NCI-H774 (cell line): ENCODE data around the gene ADD1.
"Not testable (repeated sequence)": the region's sequence is repeated elsewhere in the genome, so short reads cannot be mapped to it uniquely, and the experiment has no call there.

Experiments
- DNase-seq: peaks from one replicate; lab custom pipeline; 2025; lab: John Stamatoyannopoulos, UW

ADD1 gene

DNA sequence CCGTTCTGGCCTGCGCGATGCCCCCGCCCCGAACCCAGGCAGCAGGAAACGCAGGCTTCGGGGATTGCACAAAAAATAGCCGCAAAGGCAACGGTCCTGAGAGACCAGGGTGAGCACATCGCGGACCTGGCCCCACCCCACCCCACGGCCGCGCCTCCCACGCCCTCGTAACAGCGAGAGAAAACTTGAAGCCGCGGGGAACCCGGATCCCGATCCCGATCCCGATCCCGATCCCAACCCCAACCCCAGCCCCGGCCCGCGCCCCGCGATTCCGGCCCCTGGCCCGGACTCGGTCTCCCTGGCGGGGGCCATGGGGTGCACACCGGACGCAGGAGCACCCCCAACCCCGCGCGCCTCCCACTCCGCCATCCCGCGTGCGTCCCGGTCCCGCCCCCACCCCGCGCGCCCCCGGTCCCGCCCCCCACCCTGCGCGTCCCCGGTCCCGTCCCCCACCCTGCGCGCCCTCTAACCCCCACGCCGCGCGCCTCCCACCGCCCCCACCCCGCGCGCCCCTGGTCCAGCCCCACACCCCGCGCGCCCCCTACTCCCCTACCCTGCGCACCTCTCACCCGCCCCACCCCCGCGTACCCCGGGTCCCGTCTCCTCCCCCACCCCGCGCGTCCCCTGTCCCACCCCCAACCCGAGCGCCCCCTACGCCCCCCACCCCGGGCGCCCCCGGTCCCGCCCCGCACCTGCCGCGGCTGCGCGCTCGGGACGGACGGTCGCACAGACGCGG lies 90.6 kb downstream of the ADD1 start:
- DNase-seq = no peak

DNA sequence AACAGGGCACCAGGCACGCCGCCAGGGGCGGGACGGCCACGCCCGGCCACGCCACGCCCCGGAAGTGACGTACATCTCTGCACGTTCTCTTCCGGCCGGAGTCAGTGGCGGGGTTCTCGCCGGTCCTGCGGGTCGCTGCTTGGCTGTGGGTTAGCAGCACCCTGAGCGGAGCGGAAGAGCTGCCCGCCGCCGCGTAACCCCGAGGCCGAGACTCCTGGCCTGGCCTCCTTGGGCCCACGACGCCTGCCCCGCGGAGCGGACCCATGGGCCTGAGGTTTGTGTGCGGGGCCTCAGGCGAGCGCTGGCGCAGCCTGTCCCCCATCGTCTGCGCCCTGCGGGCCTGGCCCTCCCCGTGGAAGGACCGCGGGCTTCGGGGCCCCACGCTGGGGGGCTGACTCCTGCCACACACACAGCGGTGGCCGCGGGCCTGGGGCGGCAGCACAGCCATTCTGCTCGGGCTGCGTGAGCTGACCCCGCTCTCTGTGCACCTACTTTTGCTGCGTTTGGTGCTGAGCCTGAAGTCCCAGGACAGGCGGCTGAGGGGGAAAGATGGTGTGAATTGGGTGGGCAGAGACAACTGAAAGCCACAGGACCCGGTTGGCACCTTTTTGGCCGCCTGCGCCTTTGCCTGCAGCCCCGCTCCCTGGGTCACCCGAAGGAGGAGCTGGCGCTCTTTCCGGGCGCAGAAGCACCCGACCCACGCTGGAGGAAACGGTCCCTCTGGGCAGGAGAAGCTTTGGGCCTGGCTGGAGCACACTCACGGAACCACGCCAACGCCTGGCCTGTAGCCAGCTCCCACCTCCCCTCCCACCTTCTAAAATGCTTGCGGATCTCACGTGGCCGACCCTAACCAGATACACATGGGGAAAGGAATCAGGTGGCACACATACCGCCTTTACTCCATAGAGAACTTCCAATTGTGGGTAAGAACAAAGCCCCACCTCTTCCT lies 91.4 kb downstream of the ADD1 start:
- peak; percentile 56 for DNase-seq

DNA sequence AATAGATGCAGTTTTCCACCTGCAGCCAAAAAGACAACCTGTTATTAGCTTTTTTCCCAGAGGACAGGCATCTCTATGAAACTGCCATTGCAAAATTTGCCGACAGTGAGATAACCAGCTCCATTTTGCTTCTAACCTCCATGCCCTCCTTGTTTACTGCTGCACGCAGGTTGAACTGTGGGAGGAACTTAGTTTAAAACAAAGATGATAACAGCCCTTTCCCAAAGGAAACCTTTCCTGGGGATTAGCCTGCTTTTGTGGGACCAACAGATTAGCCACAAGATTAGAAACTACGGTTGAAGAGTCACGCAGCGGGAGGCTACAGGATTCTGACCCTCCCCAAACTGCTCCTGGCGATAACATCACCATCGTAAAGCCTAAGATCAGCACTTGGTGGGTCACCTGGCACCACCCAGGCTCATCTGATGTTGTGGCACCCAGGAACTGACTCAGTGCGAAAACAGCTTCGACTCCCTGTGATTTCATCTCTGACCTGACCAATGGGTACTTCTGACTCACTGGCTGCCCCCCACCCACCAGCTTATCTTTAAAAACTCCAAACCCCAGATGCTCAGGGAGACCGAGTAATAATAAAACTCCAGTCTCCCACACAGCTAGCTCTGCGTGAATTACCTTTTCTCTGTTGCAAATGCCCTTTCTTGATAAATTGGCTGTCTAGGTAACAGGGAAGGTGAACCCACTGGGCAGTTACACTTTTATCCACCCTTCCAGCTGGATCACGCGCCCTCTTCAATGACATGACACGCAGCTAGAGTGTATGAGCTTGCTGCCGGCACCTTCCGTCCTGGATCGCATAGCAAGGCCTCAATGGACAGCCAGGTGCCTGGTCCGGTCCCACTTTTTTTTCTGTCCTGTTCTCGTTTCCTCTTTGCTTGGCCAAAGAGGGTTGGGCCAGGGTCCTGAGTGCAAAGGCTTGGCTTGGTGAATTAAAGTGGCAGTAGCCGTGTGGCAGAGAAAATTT lies 92.4 kb downstream of the ADD1 start:
- no peak for DNase-seq

DNA sequence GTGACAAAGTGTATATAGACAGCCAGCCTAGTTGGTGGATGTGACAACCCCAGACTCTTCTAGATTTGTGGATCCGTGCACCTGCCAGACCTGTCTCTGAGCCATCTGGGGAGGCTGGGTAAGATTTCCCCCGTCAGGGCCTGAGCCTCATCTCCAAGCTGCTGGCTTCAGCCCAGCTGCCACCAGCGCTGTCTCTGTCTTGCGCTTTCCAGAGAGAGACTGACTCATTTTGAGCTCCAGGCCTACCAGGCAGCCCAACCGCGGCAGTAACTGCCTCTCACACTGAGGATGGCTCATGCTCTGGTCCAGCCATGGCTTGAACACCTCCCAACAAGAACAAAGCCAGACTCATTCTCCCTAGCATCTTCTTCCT lies 93.1 kb downstream of the ADD1 start:
- no peak for DNase-seq

DNA sequence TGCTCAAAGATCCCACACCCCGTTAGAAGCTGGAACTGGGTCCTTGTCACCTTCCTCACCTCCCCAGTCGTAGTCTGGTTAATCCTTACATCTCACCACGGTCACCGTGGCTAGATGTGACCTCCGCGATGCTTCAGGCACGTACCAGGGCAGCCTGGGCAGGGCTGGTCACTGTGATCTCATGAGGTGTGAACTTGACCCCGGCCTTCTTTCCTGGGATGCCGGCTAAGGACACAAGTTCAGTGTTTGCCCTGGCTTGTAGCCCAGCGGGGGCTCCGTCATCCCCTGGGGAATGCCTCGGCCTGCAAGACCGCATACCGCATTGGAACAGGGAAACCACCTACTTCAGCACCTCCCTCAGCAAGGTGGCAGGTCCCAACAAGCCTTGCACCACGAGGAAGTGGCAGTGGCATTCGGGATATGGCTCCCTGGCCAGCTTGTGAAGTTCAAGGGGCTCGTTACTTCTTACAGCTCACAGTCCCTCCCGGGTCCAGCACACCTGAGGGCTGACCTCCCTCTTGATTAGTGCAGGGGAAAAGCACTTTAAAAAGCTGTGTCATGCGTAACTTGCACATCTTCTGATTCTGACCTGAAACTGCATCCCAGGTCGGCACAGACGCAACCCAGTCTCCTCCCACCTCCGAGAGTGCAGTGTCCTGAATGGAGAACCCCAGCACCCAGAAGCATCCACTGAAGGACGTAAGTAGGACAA lies 93.7 kb downstream of the ADD1 start:
- DNase-seq = no peak

DNA sequence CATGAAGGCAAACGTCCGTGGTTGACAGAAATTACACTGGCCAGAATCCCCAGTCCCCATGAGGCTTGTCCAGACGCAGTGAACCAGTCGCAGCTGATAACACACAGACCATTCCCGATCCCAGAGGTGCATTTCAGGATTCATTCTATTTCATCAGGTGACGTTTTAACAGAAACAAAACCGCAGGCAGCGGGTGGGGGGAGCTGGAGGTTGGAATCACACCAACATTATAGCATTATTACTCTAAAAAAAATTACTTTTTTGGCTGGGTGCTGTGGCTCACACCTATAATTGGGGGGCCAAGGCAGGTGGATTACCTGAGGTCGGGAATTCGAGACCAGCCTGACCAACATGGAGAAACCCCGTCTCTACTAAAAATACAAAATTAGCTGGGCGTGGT lies 94.3 kb downstream of the ADD1 start:
- DNase-seq = no peak

DNA sequence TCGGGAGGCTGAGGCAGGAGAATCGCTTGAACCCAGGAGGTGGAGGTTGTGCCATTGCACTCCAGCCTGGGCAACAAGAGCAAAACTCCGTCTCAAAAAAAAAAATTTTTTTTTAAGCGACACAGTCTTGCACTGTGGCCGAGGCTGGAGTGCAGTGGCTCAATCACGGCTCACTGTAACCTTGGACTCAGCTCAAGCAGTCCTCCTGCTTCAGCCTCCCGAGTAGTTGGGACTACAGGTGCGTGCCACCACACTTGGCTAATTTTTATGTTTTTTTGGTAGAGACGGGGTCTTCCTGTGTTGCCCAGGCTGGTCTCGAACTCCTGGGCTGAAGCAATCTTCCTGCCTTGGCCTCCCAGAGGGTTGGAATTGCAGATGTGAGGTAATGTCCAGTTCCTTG lies 94.8 kb downstream of the ADD1 start:
- DNase-seq = not testable (repeated sequence)

DNA sequence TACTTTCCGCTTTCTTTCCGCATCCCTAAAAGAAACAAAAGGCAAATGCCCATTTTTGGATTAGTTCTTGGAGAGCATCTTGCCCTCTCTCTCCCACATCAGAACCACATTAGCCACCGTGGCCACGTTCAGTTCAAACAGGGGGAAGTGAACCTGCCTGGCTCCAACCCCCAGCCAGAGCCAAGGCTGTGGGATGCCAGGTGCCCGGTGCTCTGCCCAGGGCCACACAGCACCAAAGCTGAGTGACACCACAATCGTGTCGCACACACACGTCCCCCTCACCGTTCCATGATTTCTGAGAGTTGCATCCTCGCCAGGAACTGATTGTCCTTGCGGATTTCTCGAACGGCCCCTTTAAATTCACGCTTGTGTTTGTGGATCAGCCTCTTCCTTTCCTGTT lies 95.3 kb downstream of the ADD1 start:
- DNase-seq = no peak

DNA sequence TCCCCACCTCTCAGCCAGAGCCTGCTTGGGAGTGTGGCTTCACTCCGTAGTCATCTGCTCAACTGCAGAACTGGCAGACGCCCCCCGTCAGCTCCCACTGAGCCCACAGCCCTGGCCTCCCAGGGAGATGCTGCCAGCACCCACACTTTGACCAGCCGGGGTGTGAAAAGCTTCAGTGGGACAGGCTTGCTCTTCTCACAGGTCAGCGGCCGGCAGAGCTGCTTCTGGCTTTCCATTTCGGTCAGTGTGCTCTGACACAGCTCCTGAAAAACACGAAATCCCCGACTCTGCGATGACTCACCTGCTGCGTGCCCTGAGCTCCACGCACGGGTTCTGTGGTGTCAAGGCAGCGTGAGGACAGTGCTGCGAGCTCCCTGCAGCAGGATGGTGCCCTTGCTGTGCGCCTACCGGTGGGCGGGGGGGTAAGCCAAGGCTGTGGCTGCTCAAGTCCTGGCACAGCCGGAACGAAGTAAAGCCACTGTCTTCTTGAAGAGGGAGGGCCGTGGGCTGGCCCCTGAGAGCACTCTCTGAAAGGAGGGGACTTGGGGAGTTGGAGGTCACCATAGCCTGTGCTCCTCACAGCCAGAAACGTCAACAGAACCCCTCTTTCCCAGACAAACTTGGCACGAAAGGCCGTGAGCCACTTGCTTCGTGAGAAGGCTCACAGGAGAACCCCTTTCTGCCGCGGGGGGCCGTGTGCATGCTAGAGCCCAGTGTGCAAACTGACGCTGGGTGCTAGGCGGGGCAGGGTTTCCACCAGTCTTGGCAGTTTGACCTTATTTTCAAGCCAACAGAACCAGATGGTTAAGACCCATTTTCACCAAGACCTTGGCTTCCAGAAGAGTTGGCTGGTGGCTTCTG lies 96.0 kb downstream of the ADD1 start:
- DNase-seq = no peak

DNA sequence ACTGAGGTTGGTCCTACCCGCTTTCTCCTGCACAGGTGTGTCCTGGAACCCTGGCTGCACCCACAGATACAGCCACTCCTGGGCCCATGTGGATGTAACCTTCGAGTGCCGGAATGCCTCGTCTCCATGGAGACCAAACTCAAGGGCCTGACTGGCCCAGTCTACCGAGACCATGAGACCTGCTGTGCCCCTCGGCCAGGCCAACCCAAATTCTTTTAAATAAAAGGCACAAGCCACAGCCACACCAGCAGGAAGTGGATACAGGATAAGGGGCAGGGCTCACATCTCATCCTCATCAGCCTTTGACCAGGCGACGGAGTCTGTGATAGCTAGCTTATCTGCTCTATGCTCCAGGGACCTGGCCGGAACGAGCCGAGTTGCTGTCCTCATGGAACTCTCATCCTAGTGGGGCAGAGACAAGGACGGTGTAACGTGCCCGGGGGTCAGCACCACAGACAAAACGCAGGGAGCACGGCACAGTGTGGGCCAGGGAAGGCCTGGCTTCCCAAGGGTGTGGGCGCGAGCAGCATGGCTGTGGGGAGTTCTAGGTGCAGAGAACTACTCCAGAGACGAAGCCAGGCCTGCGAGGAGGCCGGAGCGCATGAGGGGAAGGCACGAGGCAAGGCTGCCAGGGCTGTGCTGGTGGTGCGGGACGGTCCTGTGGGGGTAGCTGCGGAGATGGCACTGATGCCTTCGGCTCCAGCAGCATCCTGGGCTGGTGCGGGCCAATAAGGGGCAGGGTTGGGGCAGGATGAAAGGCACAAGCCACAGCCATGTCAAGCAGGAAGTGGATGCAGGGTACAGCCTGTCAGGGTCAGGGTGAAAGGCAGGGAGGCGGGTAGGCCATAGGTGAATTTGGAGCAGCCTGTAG lies 96.9 kb downstream of the ADD1 start:
- no peak for DNase-seq

DNA sequence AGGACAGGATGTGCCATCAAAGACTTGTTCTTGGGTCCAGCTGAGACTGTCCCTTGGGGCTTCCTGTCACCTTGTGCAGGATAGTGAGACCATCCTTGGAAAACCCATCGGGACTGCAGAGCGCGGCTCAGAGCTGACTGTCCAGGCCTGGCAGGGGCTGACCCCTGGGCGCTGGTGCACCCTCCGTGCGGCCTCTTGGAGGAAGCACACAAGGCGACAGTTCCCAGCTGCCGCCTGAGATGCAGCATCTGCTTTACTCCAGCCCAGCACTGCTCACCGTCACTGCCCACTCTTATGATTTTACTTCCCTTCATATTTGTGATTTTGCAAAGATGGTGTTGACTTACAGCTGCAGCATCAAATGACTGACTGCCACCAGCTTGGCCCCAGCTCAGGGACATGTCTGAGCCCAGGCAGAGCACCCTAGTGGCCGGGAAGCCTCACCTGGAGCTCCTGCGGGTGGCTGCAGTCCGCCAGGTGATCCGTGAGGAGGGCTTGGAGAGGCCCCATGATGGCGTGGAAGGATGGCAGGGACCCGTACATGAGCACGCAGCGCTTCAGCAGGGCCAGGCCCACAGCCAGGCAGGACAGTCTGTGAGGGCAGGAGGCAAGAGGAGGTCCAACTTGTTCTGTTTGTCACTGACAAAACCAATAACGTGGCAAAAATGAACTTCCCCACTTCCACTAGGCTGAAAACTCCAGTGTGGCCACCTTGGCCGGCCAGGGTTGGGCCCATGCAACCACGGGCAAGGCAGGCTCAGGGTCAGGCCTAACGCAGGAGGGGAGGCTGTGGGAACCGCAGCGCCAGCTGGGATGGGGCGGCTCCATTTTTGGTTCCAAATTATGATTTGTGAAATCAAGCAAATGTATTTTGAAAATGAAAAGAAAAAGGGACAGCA lies 97.7 kb downstream of the ADD1 start:
- no peak for DNase-seq

DNA sequence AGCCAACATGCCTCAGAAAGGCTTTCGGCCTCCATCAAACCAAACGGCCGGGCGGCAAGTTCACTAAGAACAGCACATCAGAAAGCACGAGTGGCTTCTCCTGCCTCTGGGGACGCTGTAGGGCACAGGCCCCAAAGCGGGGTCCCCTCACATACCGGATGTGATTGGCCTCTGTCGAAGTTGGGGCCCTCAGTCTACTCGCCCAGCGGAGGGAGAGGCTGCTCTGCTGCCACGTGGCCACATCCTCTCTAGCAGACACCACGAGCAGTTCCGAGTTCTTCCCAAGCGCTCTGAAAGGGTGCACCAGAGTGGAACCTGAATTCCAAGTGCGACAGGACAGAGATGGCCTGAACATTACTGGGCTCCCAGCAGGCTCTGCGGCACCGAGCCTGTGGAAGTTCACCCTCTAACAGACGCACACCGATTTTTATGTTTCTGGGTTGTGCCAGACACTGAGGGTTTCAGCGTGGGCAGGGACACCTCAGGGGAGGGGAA lies 98.4 kb downstream of the ADD1 start:
- no peak for DNase-seq

DNA sequence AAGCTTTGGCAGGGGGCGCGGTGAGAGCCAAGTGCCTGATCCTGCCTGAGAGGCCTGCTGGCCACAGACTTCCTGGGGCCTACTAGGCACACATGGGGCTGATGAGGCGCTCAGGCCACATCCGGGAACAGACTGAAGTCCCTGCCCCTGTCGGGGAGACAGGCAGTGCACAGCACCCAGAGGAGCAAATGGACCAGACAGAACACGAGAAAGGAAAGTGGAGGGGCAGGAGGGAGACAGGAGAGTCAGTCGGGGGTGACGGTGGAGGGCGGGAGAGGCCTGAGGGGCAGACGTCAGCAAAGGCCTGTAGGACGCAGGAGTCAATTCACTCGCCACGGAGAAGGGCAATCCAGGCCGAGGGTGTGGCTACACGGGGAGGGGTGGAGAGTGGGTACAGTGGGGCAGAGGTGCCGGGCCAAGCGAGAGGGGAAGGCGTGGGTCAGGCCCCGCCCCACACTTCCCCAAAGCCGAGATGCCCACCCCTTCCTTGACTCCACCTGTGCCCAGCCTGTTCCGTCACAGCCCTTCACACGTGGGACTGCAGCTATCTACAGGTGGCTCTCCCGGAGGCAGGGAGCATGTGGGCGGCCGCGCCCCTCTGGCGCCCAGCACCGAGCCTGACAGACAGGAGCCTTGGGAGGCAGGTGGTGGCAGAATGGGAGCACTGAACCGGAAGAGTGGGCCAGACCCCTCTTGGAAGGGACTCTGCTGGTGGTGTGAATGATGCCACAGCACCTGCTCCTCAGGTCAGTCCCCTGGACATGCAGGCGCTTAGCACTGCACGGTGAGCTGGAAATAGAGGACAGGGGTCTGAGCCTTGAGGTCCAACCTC lies 99.1 kb downstream of the ADD1 start:
- no peak for DNase-seq

DNA sequence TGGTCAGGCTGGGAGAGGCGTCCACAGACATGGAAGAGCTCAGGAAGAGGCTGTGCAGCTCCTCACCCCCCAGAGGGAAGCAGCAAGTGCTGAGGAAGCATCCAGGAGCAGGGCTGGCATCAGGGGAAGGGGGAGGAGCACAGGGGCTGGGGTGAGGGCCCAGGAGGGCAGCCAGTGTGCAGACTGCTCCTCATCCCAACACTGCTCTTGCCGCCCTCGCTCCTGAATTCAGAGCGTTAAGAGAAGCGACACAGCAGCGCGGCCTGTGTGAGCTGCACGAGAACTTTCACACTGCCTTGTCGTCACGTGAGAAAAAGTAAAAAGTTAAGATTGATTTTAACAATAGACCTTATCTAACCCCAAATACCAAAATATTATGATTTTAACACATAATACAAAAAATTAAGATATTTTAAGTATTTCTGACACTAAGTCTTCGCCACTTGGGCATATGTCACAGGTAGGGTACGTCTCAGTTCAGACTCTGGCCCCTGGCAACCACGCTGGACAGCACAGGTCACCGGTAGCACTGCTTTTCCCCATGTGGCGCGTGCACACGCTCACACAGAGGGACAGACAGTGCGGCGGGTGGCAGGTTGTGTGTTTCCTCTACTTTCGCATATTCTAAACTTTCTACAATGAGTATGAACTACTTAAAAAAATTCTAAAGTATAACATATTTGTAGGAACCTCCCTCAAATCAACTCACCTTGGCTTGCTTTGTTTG lies 99.9 kb downstream of the ADD1 start:
- DNase-seq = no peak

DNA sequence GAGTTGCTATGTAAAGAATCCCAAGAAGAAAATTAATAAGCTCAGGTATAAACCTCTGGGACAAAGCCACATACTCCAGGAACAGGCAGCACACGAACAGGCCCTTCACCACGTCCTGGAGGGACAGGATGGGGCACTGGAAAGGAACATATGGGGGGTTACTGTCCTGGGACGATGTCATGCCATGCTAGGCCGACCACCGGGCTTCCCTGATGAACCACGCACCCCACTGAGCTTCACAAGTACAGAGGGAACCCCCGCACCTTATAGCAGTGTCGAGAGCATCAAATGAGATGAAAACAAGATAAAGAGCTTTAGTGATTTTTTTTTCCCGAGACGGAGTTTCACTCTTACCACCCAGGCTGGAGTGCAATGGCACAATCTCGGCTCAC lies 100.4 kb downstream of the ADD1 start:
- no peak for DNase-seq
